WTC11 (cell line): ENCODE results near the gene KRR1. TPM values are rescaled to one million over a fixed set of nuclear protein-coding genes. Genes with fewer than 3 reads are reported as not detected.
A peak's percentile ranks its signal among the peaks of the same experiment; 100 is the strongest.

Experiments
- ATAC-seq: fragments of 200-7000 bp; cut with Tn5 transposase; 2 replicates; pipeline ENCODE4 v1.10.0; 2021; ENCODE audit warnings: mild to moderate bottlenecking, moderate library complexity
- CTCF ChIA-PET: fragments of 300-600 bp; sonication (Branson Sonifier 250); formaldehyde crosslinking; loops from one replicate; lab custom pipeline; 2021; ENCODE audit warnings: antibody characterized with exemption; lab: Charles Lee
- POLR2A ChIA-PET: fragments of 350-600 bp; sonication (Branson Sonifier 250); formaldehyde crosslinking; loops from one replicate; lab custom pipeline; 2021; ENCODE audit warnings: antibody characterized with exemption; lab: Charles Lee
- DNase-seq: peaks from one replicate; pipeline ENCODE4 v3.0.0; 2021; ENCODE audit warnings: low spot score
- H3K27ac Mint-ChIP-seq: 2 replicates; pipeline ENCODE4 v1.8.0; 2021; ENCODE audit warnings: mixed read lengths
- H3K27me3 Mint-ChIP-seq: 2 replicates; pipeline ENCODE4 v1.8.0; 2021; ENCODE audit warnings: low read depth, mild to moderate bottlenecking, moderate library complexity, mixed read lengths
- H3K36me3 Mint-ChIP-seq: 2 replicates; pipeline ENCODE4 v1.8.0; 2021; ENCODE audit warnings: mixed read lengths
- H3K4me1 Mint-ChIP-seq: 2 replicates; pipeline ENCODE4 v1.8.0; 2022; ENCODE audit warnings: mixed read lengths
- H3K4me3 Mint-ChIP-seq: 2 replicates; pipeline ENCODE4 v1.8.0; 2021; ENCODE audit warnings: mild to moderate bottlenecking, moderate library complexity, mixed read lengths
- H3K9me3 Mint-ChIP-seq: 2 replicates; pipeline ENCODE4 v1.8.0; 2021; ENCODE audit warnings: mixed read lengths
- CBFB ChIP-seq: sonication (generic); formaldehyde crosslinking; IDR thresholded peaks from 2 replicates; pipeline ENCODE4 v1.8.1; 2022; ENCODE audit warnings: mild to moderate bottlenecking, low read depth, missing genetic modification reagents
- FOXK1 ChIP-seq: sonication (generic); formaldehyde crosslinking; IDR thresholded peaks from 2 replicates; pipeline ENCODE4 v1.8.0; 2022; ENCODE audit warnings: mild to moderate bottlenecking, moderate library complexity, missing genetic modification reagents
- GABPB1 ChIP-seq: sonication (generic); formaldehyde crosslinking; IDR thresholded peaks from 2 replicates; pipeline ENCODE4 v1.8.1; 2023; ENCODE audit warnings: mild to moderate bottlenecking, missing genetic modification reagents
- JUN ChIP-seq: sonication (generic); formaldehyde crosslinking; IDR thresholded peaks from 2 replicates; pipeline ENCODE4 v1.8.0; 2023; ENCODE audit warnings: mild to moderate bottlenecking, missing genetic modification reagents
- NFATC4 ChIP-seq: fragments of 250-450 bp; sonication (Bioruptor Pico); IDR thresholded peaks from 2 replicates; pipeline ENCODE4 v1.9.0; 2021; ENCODE audit warnings: mild to moderate bottlenecking
- OVOL2 ChIP-seq: fragments of 250-450 bp; sonication (Bioruptor Pico); IDR thresholded peaks from 2 replicates; pipeline ENCODE4 v1.9.0; 2021; ENCODE audit warnings: mild to moderate bottlenecking, borderline replicate concordance
- SP1 ChIP-seq: sonication (generic); formaldehyde crosslinking; conservative IDR thresholded peaks from 2 replicates; pipeline ENCODE4 v1.8.1; 2022; ENCODE audit warnings: missing genetic modification reagents
- TCF7 ChIP-seq: sonication (generic); formaldehyde crosslinking; IDR thresholded peaks from 2 replicates; pipeline ENCODE4 v1.8.0; 2022; ENCODE audit warnings: mild to moderate bottlenecking, low read depth, missing genetic modification reagents, moderate library complexity
- TEAD4 ChIP-seq: sonication (generic); formaldehyde crosslinking; IDR thresholded peaks from 2 replicates; pipeline ENCODE4 v1.8.0; 2022; ENCODE audit warnings: mild to moderate bottlenecking, missing genetic modification reagents
- ZNF263 ChIP-seq: sonication (generic); formaldehyde crosslinking; IDR thresholded peaks from 2 replicates; pipeline ENCODE4 v1.8.1; 2022; ENCODE audit warnings: low read depth, mild to moderate bottlenecking, moderate library complexity, missing genetic modification reagents
- ZNF317 ChIP-seq: sonication (generic); formaldehyde crosslinking; IDR thresholded peaks from 2 replicates; pipeline ENCODE4 v1.8.1; 2023; ENCODE audit warnings: low read depth, mild to moderate bottlenecking, moderate library complexity, missing genetic modification reagents, borderline replicate concordance
- total RNA-seq: library from RNA; stranded (reverse); gene quantifications from 3 replicates; pipeline ENCODE4 v1.2.3, GENCODE V29; 2021
- TF ChIP-seq, protein P1 (sequence below): sonication (generic); formaldehyde crosslinking; IDR thresholded peaks from 2 replicates; pipeline ENCODE4 v1.8.1; 2023; ENCODE audit warnings: mild to moderate bottlenecking, missing genetic modification reagents, moderate library complexity
- TF ChIP-seq, protein P2 (sequence below): fragments of 250-450 bp; sonication (Bioruptor Pico); IDR thresholded peaks from 2 replicates; pipeline ENCODE4 v1.9.0; 2021; ENCODE audit warnings: mild to moderate bottlenecking
- TF ChIP-seq, protein P3 (sequence below): sonication (generic); formaldehyde crosslinking; IDR thresholded peaks from 2 replicates; pipeline ENCODE4 v1.8.1; 2022; ENCODE audit warnings: low read depth, missing genetic modification reagents, borderline replicate concordance
- TF ChIP-seq, protein P4 (sequence below): sonication (generic); formaldehyde crosslinking; IDR thresholded peaks from 2 replicates; pipeline ENCODE4 v1.8.1; 2022; ENCODE audit warnings: mild to moderate bottlenecking, missing genetic modification reagents, moderate library complexity, borderline replicate concordance
- TF ChIP-seq, protein P5 (sequence below): sonication (generic); formaldehyde crosslinking; IDR thresholded peaks from 2 replicates; pipeline ENCODE4 v1.8.0; 2022; ENCODE audit warnings: mild to moderate bottlenecking, missing genetic modification reagents
- TF ChIP-seq, protein P6 (sequence below): sonication (generic); formaldehyde crosslinking; IDR thresholded peaks from 2 replicates; pipeline ENCODE4 v1.8.1; 2023; ENCODE audit warnings: mild to moderate bottlenecking, missing genetic modification reagents, borderline replicate concordance
- TF ChIP-seq, protein P7 (sequence below): sonication (generic); formaldehyde crosslinking; IDR thresholded peaks from 2 replicates; pipeline ENCODE4 v1.8.1; 2023; ENCODE audit warnings: mild to moderate bottlenecking, missing genetic modification reagents
- TF ChIP-seq, protein P8 (sequence below): fragments of 250-450 bp; sonication (Bioruptor Pico); IDR thresholded peaks from 2 replicates; pipeline ENCODE4 v1.8.0; 2021; ENCODE audit warnings: mild to moderate bottlenecking

KRR1 gene
- total RNA-seq, 1 experiment from 2014 or later: 59.6 TPM

DNA sequence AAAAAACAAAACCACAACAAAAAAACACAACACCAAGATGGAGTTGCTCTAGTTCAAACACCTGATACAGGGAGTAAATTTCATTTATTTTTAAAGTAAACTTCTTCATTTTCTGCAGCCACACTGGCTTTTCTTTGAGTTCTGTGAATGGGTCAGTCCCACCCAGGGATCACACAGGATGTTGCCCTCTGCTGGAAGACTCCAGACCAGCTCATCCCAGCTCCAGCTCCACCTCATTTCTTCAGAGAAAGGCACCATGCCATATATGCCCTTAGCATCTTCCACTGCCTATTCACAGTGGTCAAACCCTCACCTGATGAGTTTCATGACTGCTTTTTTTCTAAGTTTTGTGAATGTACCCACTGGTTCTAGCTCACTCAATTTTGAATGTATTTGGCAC is 22.9 kb downstream of the KRR1 start:
- no peaks in the 10 kb centered on the region for H3K27me3 Mint-ChIP-seq
- H3K4me1 Mint-ChIP-seq: peaks cover 32% of the 10 kb centered on the region
- POLR2A ChIA-PET: no interaction called here
- no peak overlapping the region for H3K27ac Mint-ChIP-seq
- DNase-seq (peak; percentile 34), ATAC-seq (peak; percentile 73)
- TF ChIP-seq TEAD4 (CRISPR knock-in tag) (no peak), JUN (CRISPR knock-in tag) (no peak), GABPB1 (CRISPR knock-in tag) (no peak), ZNF263 (CRISPR knock-in tag) (no peak), OVOL2 (CRISPR knock-in tag) (no peak), ZNF317 (CRISPR knock-in tag) (no peak), TCF7 (no peak), NFATC4 (CRISPR knock-in tag) (no peak), FOXK1 (CRISPR knock-in tag) (no peak), CBFB (no peak), SP1 (CRISPR knock-in tag) (no peak)
- TF ChIP-seq, protein P1, sequence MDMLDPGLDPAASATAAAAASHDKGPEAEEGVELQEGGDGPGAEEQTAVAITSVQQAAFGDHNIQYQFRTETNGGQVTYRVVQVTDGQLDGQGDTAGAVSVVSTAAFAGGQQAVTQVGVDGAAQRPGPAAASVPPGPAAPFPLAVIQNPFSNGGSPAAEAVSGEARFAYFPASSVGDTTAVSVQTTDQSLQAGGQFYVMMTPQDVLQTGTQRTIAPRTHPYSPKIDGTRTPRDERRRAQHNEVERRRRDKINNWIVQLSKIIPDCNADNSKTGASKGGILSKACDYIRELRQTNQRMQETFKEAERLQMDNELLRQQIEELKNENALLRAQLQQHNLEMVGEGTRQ (CRISPR knock-in tag): no peak
- TF ChIP-seq, protein P2, sequence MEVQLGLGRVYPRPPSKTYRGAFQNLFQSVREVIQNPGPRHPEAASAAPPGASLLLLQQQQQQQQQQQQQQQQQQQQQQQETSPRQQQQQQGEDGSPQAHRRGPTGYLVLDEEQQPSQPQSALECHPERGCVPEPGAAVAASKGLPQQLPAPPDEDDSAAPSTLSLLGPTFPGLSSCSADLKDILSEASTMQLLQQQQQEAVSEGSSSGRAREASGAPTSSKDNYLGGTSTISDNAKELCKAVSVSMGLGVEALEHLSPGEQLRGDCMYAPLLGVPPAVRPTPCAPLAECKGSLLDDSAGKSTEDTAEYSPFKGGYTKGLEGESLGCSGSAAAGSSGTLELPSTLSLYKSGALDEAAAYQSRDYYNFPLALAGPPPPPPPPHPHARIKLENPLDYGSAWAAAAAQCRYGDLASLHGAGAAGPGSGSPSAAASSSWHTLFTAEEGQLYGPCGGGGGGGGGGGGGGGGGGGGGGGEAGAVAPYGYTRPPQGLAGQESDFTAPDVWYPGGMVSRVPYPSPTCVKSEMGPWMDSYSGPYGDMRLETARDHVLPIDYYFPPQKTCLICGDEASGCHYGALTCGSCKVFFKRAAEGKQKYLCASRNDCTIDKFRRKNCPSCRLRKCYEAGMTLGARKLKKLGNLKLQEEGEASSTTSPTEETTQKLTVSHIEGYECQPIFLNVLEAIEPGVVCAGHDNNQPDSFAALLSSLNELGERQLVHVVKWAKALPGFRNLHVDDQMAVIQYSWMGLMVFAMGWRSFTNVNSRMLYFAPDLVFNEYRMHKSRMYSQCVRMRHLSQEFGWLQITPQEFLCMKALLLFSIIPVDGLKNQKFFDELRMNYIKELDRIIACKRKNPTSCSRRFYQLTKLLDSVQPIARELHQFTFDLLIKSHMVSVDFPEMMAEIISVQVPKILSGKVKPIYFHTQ (CRISPR knock-in tag): no peak
- TF ChIP-seq, protein P3, sequence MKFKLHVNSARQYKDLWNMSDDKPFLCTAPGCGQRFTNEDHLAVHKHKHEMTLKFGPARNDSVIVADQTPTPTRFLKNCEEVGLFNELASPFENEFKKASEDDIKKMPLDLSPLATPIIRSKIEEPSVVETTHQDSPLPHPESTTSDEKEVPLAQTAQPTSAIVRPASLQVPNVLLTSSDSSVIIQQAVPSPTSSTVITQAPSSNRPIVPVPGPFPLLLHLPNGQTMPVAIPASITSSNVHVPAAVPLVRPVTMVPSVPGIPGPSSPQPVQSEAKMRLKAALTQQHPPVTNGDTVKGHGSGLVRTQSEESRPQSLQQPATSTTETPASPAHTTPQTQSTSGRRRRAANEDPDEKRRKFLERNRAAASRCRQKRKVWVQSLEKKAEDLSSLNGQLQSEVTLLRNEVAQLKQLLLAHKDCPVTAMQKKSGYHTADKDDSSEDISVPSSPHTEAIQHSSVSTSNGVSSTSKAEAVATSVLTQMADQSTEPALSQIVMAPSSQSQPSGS (CRISPR knock-in tag): no peak
- TF ChIP-seq, protein P4, sequence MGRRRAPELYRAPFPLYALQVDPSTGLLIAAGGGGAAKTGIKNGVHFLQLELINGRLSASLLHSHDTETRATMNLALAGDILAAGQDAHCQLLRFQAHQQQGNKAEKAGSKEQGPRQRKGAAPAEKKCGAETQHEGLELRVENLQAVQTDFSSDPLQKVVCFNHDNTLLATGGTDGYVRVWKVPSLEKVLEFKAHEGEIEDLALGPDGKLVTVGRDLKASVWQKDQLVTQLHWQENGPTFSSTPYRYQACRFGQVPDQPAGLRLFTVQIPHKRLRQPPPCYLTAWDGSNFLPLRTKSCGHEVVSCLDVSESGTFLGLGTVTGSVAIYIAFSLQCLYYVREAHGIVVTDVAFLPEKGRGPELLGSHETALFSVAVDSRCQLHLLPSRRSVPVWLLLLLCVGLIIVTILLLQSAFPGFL (CRISPR knock-in tag): no peak
- TF ChIP-seq, protein P5, sequence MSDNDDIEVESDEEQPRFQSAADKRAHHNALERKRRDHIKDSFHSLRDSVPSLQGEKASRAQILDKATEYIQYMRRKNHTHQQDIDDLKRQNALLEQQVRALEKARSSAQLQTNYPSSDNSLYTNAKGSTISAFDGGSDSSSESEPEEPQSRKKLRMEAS (CRISPR knock-in tag): no peak
- no peak overlapping the region for H3K4me3 Mint-ChIP-seq
- H3K36me3 Mint-ChIP-seq: no peaks in the 10 kb centered on the region
- H3K9me3 Mint-ChIP-seq: no peaks in the 10 kb centered on the region
- CTCF ChIA-PET: interaction anchor here (0.5 to 1.0 kb wide), 4 partner anchors 51 to 178 kb away, joined by 3 to 9 read pairs (median 4); partner anchors contain the start of genes GLIPR1L1 and GLIPR1L2

DNA sequence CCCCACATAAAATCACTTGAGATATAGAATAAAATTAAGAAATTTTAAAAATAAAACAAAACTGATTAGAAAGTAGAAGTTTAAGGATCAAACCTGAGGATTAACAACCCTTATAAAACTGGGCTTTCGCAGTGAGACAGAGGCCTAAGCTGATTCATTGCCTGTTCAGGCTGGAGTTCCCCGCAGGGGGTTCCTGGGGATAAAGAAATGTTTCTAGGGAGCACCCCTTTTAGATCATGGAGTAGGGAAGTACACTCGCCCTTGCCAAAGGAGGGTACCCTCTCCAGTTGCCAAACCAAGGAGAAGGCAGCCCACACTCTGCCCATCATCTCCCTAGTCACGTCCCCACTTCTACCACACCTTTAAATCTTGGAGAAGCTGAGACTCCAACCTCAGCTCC is 24.1 kb downstream of the KRR1 start:
- Mint-ChIP-seq H3K9me3 (no peaks in the 10 kb centered on the region), H3K4me3 (no peak overlapping the region), H3K27ac (no peak overlapping the region), H3K36me3 (no peaks in the 10 kb centered on the region), H3K4me1 (peaks cover 37% of the 10 kb centered on the region), H3K27me3 (no peaks in the 10 kb centered on the region)
- DNase-seq (no peak), ATAC-seq (0 out of 2 replicates have a peak, but pooled peaks have one; percentile 8)
- POLR2A ChIA-PET: no interaction called here
- CTCF ChIA-PET: interaction anchor here (0.6 to 4.8 kb wide), 4 partner anchors 41 to 550 kb away, joined by 3 to 40 read pairs (median 4); partner anchors contain the start of gene GLIPR1L2
- TF ChIP-seq, protein P3 (CRISPR knock-in tag): no peak
- TF ChIP-seq, protein P6, sequence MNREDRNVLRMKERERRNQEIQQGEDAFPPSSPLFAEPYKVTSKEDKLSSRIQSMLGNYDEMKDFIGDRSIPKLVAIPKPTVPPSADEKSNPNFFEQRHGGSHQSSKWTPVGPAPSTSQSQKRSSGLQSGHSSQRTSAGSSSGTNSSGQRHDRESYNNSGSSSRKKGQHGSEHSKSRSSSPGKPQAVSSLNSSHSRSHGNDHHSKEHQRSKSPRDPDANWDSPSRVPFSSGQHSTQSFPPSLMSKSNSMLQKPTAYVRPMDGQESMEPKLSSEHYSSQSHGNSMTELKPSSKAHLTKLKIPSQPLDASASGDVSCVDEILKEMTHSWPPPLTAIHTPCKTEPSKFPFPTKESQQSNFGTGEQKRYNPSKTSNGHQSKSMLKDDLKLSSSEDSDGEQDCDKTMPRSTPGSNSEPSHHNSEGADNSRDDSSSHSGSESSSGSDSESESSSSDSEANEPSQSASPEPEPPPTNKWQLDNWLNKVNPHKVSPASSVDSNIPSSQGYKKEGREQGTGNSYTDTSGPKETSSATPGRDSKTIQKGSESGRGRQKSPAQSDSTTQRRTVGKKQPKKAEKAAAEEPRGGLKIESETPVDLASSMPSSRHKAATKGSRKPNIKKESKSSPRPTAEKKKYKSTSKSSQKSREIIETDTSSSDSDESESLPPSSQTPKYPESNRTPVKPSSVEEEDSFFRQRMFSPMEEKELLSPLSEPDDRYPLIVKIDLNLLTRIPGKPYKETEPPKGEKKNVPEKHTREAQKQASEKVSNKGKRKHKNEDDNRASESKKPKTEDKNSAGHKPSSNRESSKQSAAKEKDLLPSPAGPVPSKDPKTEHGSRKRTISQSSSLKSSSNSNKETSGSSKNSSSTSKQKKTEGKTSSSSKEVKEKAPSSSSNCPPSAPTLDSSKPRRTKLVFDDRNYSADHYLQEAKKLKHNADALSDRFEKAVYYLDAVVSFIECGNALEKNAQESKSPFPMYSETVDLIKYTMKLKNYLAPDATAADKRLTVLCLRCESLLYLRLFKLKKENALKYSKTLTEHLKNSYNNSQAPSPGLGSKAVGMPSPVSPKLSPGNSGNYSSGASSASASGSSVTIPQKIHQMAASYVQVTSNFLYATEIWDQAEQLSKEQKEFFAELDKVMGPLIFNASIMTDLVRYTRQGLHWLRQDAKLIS (CRISPR knock-in tag): no peak
- TF ChIP-seq, protein P7, sequence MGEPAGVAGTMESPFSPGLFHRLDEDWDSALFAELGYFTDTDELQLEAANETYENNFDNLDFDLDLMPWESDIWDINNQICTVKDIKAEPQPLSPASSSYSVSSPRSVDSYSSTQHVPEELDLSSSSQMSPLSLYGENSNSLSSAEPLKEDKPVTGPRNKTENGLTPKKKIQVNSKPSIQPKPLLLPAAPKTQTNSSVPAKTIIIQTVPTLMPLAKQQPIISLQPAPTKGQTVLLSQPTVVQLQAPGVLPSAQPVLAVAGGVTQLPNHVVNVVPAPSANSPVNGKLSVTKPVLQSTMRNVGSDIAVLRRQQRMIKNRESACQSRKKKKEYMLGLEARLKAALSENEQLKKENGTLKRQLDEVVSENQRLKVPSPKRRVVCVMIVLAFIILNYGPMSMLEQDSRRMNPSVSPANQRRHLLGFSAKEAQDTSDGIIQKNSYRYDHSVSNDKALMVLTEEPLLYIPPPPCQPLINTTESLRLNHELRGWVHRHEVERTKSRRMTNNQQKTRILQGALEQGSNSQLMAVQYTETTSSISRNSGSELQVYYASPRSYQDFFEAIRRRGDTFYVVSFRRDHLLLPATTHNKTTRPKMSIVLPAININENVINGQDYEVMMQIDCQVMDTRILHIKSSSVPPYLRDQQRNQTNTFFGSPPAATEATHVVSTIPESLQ (CRISPR knock-in tag): no peak
- TF ChIP-seq TEAD4 (CRISPR knock-in tag): no peak
- TF ChIP-seq, protein P8, sequence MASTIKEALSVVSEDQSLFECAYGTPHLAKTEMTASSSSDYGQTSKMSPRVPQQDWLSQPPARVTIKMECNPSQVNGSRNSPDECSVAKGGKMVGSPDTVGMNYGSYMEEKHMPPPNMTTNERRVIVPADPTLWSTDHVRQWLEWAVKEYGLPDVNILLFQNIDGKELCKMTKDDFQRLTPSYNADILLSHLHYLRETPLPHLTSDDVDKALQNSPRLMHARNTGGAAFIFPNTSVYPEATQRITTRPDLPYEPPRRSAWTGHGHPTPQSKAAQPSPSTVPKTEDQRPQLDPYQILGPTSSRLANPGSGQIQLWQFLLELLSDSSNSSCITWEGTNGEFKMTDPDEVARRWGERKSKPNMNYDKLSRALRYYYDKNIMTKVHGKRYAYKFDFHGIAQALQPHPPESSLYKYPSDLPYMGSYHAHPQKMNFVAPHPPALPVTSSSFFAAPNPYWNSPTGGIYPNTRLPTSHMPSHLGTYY (CRISPR knock-in tag): no peak
